GM21825 (cell line): Measurements from ENCODE around the gene MS4A4E.
A peak's percentile ranks its signal among the peaks of the same experiment; 100 is the strongest.
"Not testable (repeated sequence)": the region's sequence is repeated elsewhere in the genome, so short reads cannot be mapped to it uniquely, and the experiment has no call there.

Experiments used
- ATAC-seq: cut with Tn5 transposase; IDR thresholded peaks from one replicate; pipeline ENCODE4 v1.9.1; 2021; ENCODE audit warnings: mild to moderate bottlenecking, moderate library complexity; ENCODE audit not compliant: unreplicated experiment

The MS4A4E gene

DNA sequence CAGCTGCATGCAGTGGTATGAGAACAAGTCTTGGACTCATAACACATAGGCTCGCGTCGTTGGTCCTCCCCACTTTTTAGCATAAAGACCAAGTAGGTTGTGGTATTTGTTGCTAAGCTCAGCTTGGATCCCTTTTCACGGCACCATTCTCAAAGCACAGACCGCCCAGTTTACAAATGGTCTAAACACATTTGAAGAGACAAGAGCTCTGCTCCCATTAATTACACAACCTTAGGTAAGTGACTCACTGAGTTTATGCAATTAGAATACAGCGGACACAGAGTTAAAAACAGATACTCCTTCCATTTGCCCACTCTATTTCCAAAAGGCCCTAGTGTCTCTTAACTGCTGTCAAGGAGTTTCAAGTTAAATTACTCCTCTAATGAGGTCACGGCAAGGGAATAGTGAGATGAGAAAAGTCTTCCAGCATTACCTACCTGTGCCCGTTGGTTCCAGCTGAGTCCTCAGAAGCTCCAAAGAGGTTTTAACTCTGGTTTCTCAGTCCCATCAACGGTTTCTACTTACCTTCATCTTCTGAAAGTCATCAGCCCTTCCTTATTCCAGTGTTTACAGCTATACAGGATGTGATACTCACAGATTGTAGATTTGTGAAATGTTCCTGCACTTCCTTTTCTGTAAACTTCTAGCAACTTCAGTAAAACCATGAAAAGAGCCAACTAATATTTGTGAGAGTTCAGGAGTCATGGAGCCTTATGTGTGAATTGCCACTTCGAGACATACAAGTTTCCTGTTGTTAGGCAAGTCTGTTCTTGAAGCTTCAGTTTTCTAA is 60.2 kb downstream of the MS4A4E start, which contains the start of gene MS4A6A:
TSS of gene MS4A6A (minus strand) at position 543 of the 790 bp plus-strand sequence. CDS start 1,356 bp downstream, outside the sequence.
- ATAC-seq, result no peak

GRCh38 chr11:60175860-60176275 is 67.1 kb downstream of the MS4A4E start:
- ATAC-seq, result peak; percentile 48

DNA sequence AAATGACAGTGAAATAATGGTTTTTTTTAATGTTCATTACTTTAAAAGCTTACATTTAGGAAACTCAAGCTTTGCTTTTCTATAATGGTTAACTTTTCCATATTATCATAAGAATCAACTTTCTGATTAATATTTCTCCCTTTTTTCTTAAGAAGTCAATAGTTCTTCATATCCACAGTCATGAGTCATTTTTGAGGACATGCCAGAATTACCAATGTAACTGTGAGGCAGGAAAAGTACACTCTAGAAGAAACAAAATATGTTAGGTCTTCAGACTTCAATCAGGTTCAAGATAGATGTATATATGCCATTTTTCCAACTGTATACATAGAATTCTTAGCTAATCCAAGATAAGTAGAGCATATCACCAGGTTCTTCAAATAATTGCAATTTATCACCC is 70.9 kb downstream of the MS4A4E start:
- no peak for ATAC-seq

- no peak for ATAC-seq
These were observed 72.4 kb downstream of the MS4A4E start for GRCh38 chr11:60170566-60170965.

- ATAC-seq, result no peak
These were observed 73.5 kb downstream of the MS4A4E start for GRCh38 chr11:60169264-60169915.

- ATAC-seq, result no peak
These were observed 74.6 kb downstream of the MS4A4E start for GRCh38 chr11:60168306-60168705.

DNA sequence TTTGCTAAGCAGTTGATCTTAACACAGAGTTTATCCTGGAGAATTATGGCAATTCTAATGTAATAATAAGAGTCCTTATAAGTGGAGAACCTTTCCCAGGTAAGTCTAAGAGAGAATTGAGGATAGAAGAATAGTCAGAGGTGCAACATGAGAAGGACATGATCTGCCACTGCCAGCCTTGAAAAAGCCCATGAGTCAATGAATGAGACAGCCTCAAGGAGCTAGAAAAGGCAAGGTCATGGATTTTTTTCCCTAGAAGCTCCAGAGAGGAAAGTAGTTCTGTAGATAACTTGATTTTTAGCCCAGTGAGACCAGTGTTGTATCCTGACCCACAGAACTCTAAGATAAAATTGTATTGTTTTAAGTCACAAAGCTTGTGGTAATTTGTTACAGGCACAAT is 77.0 kb downstream of the MS4A4E start:
- no peak for ATAC-seq

DNA sequence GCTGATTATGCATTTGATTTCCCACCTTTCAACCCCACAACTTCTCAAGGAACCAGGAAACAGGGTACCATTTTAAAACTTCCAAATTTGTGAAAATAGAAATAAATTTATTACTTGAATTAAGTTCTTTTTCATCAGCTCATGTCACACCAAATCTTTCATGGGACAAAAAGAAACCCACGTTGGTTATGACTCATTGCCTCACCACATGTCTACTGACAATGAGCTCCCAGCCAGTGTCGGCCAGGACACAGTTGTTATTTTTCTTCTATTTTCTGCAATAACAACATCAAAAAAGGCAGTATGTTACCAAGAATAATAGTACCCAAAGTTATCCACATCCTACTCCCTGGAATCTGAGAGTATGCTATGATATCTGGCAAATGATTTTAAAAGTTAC is 77.4 kb downstream of the MS4A4E start:
- no peak for ATAC-seq

- no peak for ATAC-seq
These were observed 78.3 kb downstream of the MS4A4E start for GRCh38 chr11:60164550-60165075.

GRCh38 chr11:60161766-60162165 is 81.2 kb downstream of the MS4A4E start:
- ATAC-seq, result no peak

- ATAC-seq, result no peak
These were observed 81.8 kb downstream of the MS4A4E start for GRCh38 chr11:60161107-60161506.

DNA sequence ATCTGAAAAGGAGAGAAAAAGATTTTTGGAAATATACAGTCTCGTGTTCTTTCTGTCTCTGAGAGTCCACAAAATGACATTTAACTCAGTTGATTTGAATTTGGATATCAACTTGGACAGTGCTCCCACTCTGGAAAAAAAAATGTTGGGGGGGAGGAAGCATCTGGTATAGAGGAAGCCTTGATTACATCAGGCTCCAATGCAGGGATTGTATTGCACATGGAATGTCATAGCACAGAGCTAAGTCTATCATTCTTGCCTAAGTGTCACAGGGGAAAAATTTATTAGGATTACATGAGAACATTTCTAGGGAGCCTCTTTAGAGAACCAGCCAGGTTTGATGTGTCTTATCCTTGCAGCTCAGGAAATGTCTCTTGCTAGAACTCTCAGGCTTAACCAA is 83.1 kb downstream of the MS4A4E start:
- ATAC-seq, result no peak

DNA sequence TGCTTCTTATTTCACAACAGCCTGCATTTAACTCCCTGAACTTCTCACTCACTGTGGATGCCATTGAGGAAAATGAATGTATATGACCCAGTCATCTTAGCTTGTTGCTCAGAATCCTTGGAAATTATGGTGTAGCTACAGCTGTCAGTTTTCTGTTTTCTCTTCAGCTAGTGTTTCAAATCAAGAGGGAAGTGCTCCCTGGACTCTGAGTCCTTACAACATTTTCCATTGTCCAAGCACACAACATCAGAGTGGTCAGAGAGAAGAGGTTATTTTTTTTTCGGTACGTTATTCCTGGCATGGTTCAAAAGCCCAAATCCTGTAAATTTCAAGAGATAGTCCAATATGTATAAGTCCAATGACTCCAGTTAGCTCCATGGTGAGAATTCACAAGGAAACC is 83.7 kb downstream of the MS4A4E start:
- no peak for ATAC-seq

DNA sequence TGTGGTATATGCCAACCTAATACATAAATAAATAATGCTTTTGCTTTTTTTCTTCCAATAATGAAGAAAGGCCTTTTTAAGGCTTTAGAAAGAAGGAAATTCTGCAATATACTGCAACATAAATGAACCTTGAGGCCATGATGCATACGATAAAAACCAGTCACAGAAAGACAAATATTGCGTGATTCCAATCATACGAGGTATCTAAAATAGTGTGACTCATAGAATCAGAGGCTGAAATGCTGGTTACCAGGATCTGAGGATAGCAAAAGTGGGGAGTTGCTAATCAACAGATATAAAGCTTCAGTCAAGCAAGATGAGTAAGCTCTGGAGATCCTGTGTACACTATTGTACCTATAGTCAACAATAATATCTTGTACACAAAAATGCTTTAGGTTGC is 84.3 kb downstream of the MS4A4E start:
- no peak for ATAC-seq

DNA sequence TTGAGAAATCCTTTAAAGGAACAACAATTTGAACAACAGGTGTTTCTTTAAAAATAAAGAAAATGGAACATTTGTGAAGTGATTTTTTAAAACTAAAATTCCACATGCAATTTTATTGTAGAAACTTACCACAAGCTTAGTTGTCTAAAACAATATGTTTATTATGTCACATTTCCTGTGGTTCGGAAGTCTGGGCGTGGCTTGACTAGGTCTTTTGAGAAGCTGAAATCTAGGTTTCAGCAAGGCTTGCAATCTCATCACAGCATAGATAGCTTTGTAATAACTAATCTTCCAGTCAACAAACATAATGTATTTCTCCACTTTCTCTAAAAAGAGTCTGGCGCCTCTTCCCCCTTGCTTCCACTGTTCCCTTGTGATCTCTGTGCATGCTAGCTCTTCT is 87.0 kb downstream of the MS4A4E start:
- no peak for ATAC-seq

DNA sequence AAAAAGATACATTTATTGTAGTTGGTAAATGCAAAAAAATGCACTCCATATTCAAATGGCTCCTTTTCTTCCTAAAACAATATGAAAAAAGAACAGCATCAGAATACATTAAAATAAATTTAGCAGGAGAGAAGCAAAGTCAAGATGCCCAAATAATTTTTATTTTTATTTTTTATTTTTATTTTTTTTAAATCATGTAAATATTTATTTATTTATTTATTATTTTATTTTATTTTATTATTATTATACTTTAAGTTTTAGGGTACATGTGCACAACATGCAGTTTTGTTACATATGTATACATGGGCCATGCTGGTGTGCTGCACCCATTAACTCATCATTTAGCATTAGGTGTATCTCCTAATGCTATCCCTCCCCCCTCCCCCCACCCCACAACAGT is 90.2 kb downstream of the MS4A4E start:
- ATAC-seq, result not testable (repeated sequence)

DNA sequence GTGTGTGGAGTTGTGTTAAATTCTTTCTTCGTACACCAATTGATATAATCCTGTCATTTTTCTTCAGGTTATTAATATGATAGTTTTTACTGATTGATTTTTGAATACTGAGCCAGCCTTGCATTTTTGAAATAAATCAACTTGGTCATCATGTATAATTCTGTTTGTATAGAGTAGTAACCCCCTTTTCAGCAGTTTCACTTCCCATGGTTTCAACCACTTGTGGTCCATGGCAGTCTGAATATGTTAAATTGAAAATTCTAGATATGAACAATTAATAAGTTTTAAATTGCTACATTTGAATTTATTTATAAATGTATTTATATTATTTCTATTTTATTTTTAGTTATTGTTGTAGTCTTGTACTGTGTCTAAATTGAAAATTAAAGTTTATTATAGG is 92.7 kb downstream of the MS4A4E start:
- ATAC-seq, result no peak
